Endodermal cell (in vitro differentiated cells): Measurements from ENCODE around the gene TARP.

Experiments
- DNase-seq: peaks from one replicate; pipeline ENCODE4 v3.0.0-alpha.2; 2017
- H3K27ac ChIP-seq: 2 replicates; pipeline ENCODE4 v1.5.1; 2013; ENCODE audit warnings: mild to moderate bottlenecking, low read depth, low read length, moderate library complexity
- H3K27me3 ChIP-seq: 2 replicates; pipeline ENCODE4 v1.6.1; 2013; ENCODE audit warnings: mild to moderate bottlenecking, low read length, moderate library complexity; ENCODE audit not compliant: insufficient read depth, control insufficient read depth, poor library complexity, severe bottlenecking
- H3K36me3 ChIP-seq: 2 replicates; pipeline ENCODE4 v1.7.0; 2013; ENCODE audit warnings: mild to moderate bottlenecking, low read length, moderate library complexity; ENCODE audit not compliant: control insufficient read depth, insufficient read depth
- H3K4me1 ChIP-seq: one replicate; pipeline ENCODE4 v1.7.0; 2013; ENCODE audit warnings: low read length; ENCODE audit not compliant: control insufficient read depth, insufficient read depth
- H3K4me3 ChIP-seq: 2 replicates; pipeline ENCODE4 v1.5.1; 2013; ENCODE audit warnings: mild to moderate bottlenecking, low read length, moderate library complexity
- H3K9ac ChIP-seq: 2 replicates; pipeline ENCODE4 v1.6.1; 2013; ENCODE audit warnings: mild to moderate bottlenecking, low read length, moderate library complexity; ENCODE audit not compliant: poor library complexity, severe bottlenecking; ENCODE audit errors: extremely low read depth
- H3K9me3 ChIP-seq: 2 replicates; pipeline ENCODE4 v1.6.1; 2013; ENCODE audit warnings: mild to moderate bottlenecking, low read length, moderate library complexity; ENCODE audit not compliant: control insufficient read depth
- H3K27ac Mint-ChIP-seq: 2 replicates; pipeline ENCODE4 v1.8.0; 2020; ENCODE audit warnings: mixed read lengths
- H3K27me3 Mint-ChIP-seq: 2 replicates; pipeline ENCODE4 v1.8.0; 2021; ENCODE audit warnings: mild to moderate bottlenecking, mixed read lengths; ENCODE audit not compliant: insufficient read depth
- H3K36me3 Mint-ChIP-seq: 2 replicates; pipeline ENCODE4 v1.8.0; 2020; ENCODE audit warnings: low read depth, mixed read lengths
- H3K4me1 Mint-ChIP-seq: 2 replicates; pipeline ENCODE4 v1.8.0; 2020; ENCODE audit warnings: mixed read lengths
- H3K4me3 Mint-ChIP-seq: 2 replicates; pipeline ENCODE4 v1.8.0; 2020; ENCODE audit warnings: mild to moderate bottlenecking, moderate library complexity, mixed read lengths
- H3K9me3 Mint-ChIP-seq: 2 replicates; pipeline ENCODE4 v1.8.0; 2020; ENCODE audit warnings: mild to moderate bottlenecking, mixed read lengths
- CTCF ChIP-seq: fragments of 200-600 bp; sonication (generic); conservative IDR thresholded peaks from 2 replicates; pipeline ENCODE4 v1.5.0; 2021; ENCODE audit warnings: antibody characterized with exemption, mild to moderate bottlenecking
- WGBS, 2 experiments: methylation state at CpG; one replicate each; pipeline versions ENCODE4 v1.1.5 to v1.1.7; 2013; ENCODE audit warnings: missing lambda C conversion rate in 2 of 2, mixed read lengths in 1 of 2; ENCODE audit not compliant: insufficient coverage in 1 of 2, insufficient read length in 1 of 2; 5-methylcytosine and 5-hydroxymethylcytosine counted together

TARP gene

GRCh38 chr7:38291117-38291647, 17.7 kb upstream of the TARP start:
- WGBS, 2 experiments, result 74 to 88% methylated on average over 5 to 9 of the region's 9 CpGs
- Histone ChIP-seq H3K9ac (no peak overlapping the region), H3K27me3 (no peaks in the 10 kb centered on the region), H3K4me3 (no peak overlapping the region), H3K9me3 (no peaks in the 10 kb centered on the region), H3K36me3 (no peaks in the 10 kb centered on the region), H3K27ac (no peak overlapping the region), H3K4me1 (no peaks in the 10 kb centered on the region)
- Mint-ChIP-seq H3K4me1 (no peaks in the 10 kb centered on the region), H3K9me3 (no peaks in the 10 kb centered on the region), H3K27me3 (no peaks in the 10 kb centered on the region), H3K36me3 (no peaks in the 10 kb centered on the region), H3K27ac (no peak overlapping the region), H3K4me3 (no peak overlapping the region)
- TF ChIP-seq CTCF, result peak; percentile 54
- no peak for DNase-seq

GRCh38 chr7:38284553-38284952, 11.1 kb upstream of the TARP start:
- Mint-ChIP-seq H3K27ac (no peak overlapping the region), H3K4me3 (no peak overlapping the region), H3K27me3 (no peaks in the 10 kb centered on the region), H3K9me3 (no peaks in the 10 kb centered on the region), H3K36me3 (no peaks in the 10 kb centered on the region), H3K4me1 (peaks cover 5% of the 10 kb centered on the region)
- no peaks in the 10 kb centered on the region for H3K9me3 ChIP-seq
- H3K4me3 ChIP-seq, result no peak overlapping the region
- H3K9ac ChIP-seq, result no peak overlapping the region
- WGBS, 2 experiments, result 94 to 95% methylated on average over 2 to 8 of the region's 8 CpGs
- H3K4me1 ChIP-seq, result no peaks in the 10 kb centered on the region
- H3K27ac ChIP-seq, result no peak overlapping the region
- no peaks in the 10 kb centered on the region for H3K36me3 ChIP-seq
- no peak for DNase-seq
- TF ChIP-seq CTCF, result no peak
- H3K27me3 ChIP-seq, result peaks cover 12% of the 10 kb centered on the region

GRCh38 chr7:38283809-38284208, 10.4 kb upstream of the TARP start:
- no peak for DNase-seq
- Mint-ChIP-seq H3K27ac (no peak overlapping the region), H3K9me3 (no peaks in the 10 kb centered on the region), H3K27me3 (no peaks in the 10 kb centered on the region), H3K36me3 (no peaks in the 10 kb centered on the region), H3K4me1 (peaks cover 5% of the 10 kb centered on the region), H3K4me3 (no peak overlapping the region)
- 100% methylated on average over 1 of the region's 1 CpG; no CpG with 5 or more reads in 1 of the 2 experiments for WGBS, 2 experiments
- Histone ChIP-seq H3K9ac (no peak overlapping the region), H3K27me3 (peaks cover 12% of the 10 kb centered on the region), H3K36me3 (no peaks in the 10 kb centered on the region), H3K27ac (no peak overlapping the region), H3K4me1 (no peaks in the 10 kb centered on the region), H3K9me3 (no peaks in the 10 kb centered on the region), H3K4me3 (no peak overlapping the region)
- TF ChIP-seq CTCF, result no peak
